ENCODE data around the gene FKBP5. TPM values are rescaled to one million over a fixed set of nuclear protein-coding genes. Genes with fewer than 3 reads are reported as not detected.

The FKBP5 gene
- total RNA-seq, 1 donor from 2014 or later: 142 TPM

DNA sequence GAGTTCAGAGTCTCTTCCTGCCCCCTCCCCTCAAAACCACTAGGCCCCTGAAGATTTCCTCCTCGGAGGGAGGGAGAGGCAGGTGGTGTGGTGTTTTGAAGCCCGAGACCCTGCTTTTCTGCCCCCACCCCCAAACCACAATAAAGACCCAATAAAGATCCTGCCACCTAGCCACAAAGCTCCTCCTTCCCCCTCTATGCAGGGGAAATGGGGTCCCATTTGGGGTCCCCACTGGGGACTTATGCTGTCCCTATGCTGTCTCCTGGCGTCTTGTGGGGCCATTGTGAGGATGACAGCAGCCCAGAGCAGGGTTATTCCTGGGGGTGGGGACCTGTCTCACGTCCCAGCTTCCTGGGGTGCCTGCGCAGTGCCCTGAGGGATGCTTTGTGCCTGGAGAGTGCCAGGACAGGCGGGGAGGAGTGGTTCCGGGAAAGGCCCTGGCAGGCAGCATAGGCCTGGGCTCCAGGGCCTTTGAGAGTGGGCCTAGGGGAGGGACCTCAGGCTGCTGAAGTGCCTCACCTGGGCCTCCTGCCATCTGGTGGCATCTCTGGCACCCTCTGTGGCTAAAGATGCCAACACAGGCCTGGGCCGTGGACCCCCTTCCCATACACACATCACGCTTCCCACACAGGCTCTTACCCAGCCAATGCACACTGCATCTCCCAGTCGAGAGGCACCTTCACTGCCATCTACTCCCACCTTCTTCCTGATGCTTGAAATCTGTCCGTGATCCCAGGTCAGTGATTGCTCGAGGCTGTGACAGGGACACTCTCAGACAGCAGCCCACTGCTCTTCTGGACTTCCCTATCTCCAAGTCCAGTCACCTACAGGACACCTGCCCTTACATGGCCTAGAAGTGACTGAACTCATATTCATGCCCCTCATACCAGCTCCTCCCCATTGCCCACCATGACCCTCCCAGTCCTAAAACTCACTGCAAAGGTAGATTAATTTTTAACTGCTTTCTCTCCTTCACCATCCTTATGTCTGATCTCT, 40.3 kb upstream of the FKBP5 start:
- TF ChIP-seq, protein P1, sequence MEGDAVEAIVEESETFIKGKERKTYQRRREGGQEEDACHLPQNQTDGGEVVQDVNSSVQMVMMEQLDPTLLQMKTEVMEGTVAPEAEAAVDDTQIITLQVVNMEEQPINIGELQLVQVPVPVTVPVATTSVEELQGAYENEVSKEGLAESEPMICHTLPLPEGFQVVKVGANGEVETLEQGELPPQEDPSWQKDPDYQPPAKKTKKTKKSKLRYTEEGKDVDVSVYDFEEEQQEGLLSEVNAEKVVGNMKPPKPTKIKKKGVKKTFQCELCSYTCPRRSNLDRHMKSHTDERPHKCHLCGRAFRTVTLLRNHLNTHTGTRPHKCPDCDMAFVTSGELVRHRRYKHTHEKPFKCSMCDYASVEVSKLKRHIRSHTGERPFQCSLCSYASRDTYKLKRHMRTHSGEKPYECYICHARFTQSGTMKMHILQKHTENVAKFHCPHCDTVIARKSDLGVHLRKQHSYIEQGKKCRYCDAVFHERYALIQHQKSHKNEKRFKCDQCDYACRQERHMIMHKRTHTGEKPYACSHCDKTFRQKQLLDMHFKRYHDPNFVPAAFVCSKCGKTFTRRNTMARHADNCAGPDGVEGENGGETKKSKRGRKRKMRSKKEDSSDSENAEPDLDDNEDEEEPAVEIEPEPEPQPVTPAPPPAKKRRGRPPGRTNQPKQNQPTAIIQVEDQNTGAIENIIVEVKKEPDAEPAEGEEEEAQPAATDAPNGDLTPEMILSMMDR (IDR thresholded peaks at IDR 0.05): peak; percentile 16
- intact Hi-C loops (cut with DNase I): loop anchor here (5.0 kb wide), 1 partner anchor 42 kb away; the partner anchor contains the start of gene FKBP5
- Histone ChIP-seq H3K4me1 (peaks cover 83% of the 10 kb centered on the region), H3K36me3 (no peaks in the 10 kb centered on the region), H3K27ac (peak overlapping the region; percentile 99), H3K9me3 (no peaks in the 10 kb centered on the region), H3K27me3 (no peaks in the 10 kb centered on the region), H3K4me3 (peak overlapping the region; percentile 55)
- peak; percentile 88 for DNase-seq
- ATAC-seq: peak; percentile 5

GRCh38 chr6:35727935-35728682, 39.4 kb upstream of the FKBP5 start:
- DNase-seq: peak; percentile 98
- Histone ChIP-seq H3K27me3 (no peaks in the 10 kb centered on the region), H3K4me3 (peak overlapping the region; percentile 55), H3K36me3 (no peaks in the 10 kb centered on the region), H3K27ac (peak overlapping the region; percentile 99), H3K4me1 (peaks cover 78% of the 10 kb centered on the region), H3K9me3 (no peaks in the 10 kb centered on the region)
- peak; percentile 75 for ATAC-seq
- intact Hi-C loops (cut with DNase I): loop anchor here (5.0 kb wide), 1 partner anchor 41 kb away; the partner anchor contains the start of gene FKBP5
- TF ChIP-seq, protein P1 (IDR thresholded peaks at IDR 0.05): peak; percentile 33

GRCh38 chr6:35727231-35727934, 38.7 kb upstream of the FKBP5 start:
- ATAC-seq: peak; percentile 34
- intact Hi-C loops (cut with DNase I): loop anchor here (5.0 kb wide), 1 partner anchor 40 kb away; the partner anchor contains the start of gene FKBP5

DNA sequence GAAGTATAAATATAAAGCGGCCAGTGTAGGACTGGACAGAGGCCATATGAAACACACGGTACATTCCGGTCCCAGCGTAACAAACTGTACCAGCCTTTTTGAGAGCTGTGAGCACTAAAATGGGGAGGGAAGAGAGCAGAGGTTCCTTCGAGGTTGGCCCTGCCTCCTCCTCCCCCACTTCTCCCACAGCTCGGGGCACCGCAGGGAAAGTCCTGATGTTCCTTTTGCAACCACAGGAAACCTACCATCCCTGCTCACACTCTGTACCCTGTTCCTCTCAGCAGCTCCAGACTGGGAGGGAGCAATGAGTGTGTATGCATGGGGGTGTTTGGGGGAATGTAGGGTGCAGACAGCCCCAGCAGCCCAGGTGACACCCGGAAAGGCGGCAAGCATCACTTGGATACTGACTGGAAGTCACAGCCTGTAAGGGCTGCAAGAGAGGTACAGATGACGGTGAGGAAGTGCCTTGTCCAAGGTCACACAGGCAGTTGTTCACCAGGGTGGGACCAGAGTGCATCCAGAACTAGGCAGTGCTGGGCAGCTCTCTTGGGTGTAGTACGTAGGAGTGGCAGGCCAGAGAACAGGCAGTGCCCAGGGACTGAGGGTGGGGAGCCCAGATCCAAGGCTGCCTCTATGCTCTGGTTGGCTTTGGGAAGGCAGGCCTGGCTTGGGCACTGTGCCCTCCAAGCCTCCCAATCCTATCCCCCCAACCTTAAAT, 37.2 kb upstream of the FKBP5 start:
- Histone ChIP-seq H3K4me1 (peaks cover 78% of the 10 kb centered on the region), H3K36me3 (no peaks in the 10 kb centered on the region), H3K4me3 (peak overlapping the region; percentile 1), H3K27ac (peak overlapping the region; percentile 99), H3K9me3 (no peaks in the 10 kb centered on the region), H3K27me3 (no peaks in the 10 kb centered on the region)
- TF ChIP-seq, protein P1 (IDR thresholded peaks at IDR 0.05): no peak
- intact Hi-C loops (cut with DNase I): loop anchor here (5.0 kb wide), 1 partner anchor 39 kb away; the partner anchor contains the start of gene FKBP5
- DNase-seq (peak; percentile 86), ATAC-seq (peak; percentile 57)

More at GRCh38 chr6:35727231-35727934, 38.7 kb upstream of the FKBP5 start:
- Histone ChIP-seq H3K27ac (peak overlapping the region; percentile 99), H3K4me1 (peaks cover 76% of the 10 kb centered on the region), H3K9me3 (no peaks in the 10 kb centered on the region), H3K4me3 (peak overlapping the region; percentile 55), H3K36me3 (no peaks in the 10 kb centered on the region), H3K27me3 (no peaks in the 10 kb centered on the region)
- TF ChIP-seq, protein P1 (IDR thresholded peaks at IDR 0.05): no peak
- DNase-seq: peak; percentile 92

Measured in upper lobe of right lung (tissue), 1 donor.